ENCODE data around the gene APLP2.
A peak's percentile ranks its signal among the peaks of the same experiment; 100 is the strongest.

The APLP2 gene

DNA sequence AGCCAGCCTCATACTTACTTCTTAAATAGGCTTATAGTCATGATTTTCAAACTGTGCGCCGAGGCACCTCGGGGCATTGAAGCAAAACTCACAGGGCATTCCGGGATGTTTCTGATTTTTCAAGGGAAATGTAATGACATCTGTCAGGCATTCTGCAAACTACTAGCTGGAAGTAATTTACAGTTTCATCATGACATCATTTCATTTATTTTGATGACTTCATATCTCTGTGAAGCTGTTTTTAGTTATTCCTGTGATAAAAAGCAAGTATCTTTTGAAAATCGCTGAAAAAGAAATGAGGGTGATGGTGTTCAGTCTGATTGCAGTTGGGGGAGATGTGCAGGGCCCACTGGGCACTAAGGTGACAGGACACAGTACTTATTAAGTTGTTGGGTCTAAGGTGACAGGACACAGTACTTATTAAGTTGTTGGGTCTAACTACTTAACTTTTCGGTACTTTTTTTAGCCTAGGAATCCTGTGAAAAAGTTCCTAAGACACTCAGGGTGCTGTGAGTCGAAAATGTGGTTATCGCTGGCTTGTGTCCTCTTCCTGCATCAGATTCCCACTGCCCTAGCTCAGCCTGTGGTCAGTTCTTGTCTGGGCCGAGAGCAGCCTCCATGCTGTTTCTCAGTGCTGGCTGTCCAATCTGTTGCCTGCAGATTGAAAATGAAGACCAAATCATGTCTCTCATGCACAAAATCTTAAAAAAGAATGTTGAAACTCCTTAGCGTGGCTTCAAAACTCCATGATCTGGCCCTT, 42.6 kb downstream of the APLP2 start:
- DNase-seq (ENCODE audit: extremely low read depth in 1 of 2, low read depth in 1 of 2) = no peak

DNA sequence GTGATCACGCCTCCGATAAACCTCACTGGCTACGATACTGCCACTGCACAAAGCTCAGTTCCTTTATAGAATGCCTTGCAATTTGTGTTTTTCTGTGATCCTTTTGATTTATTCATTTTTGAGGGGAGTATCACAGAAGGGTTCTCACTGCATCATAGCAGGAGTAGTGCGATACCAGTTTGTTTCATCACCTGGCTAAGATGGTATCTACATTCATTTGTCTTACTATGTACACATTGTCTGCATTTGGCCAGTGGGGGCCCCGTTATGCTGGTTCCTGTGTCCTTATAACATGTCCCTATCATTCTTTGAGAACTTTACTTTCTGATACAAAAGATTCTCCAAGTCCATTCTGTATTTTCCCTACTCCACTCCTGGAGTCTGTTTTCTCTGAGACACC, 44.6 kb downstream of the APLP2 start:
- DNase-seq (ENCODE audit: extremely low read depth in 1 of 2, low read depth in 1 of 2) = no peak

DNA sequence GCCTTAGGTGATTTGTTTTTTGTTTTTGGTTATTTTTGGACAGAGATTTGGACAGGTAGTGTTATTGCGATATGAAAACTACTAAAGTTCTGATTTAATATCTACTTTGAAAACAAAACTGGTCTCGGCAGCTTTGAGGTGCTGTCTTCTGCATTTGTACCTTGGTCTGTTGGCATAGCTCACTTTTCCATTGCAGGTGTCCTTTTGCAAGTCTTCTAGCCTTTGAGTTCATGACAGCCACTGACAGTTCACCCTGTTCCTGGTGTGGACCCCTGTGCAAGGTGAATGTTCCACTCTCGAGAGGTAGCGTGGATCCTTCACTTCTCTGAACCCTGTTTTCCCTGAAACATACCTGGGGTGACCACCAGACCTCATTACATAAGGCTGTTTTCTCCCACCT, 45.0 kb downstream of the APLP2 start:
- DNase-seq (ENCODE audit: extremely low read depth in 1 of 2, low read depth in 1 of 2) = no peak

DNA sequence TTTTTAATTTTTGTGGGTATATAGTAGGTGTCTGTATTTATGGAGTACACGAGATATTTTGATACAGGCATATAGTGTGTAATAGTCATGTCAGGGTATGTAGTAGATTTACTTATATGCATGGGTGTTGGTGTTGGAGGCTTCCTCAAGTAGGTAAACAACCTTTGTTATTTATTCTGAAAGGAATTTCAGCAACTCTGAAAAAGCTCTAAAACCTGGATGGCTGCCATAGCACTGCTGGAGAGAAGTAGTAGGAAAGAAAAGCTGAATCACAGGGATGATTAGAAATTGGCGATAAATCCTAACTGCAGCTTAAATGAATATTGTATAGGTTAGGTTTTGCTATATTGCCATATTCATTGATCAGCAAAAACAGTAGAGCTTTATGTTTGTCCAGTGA, 45.5 kb downstream of the APLP2 start:
- DNase-seq (ENCODE audit: extremely low read depth in 1 of 2, low read depth in 1 of 2) = no peak

DNA sequence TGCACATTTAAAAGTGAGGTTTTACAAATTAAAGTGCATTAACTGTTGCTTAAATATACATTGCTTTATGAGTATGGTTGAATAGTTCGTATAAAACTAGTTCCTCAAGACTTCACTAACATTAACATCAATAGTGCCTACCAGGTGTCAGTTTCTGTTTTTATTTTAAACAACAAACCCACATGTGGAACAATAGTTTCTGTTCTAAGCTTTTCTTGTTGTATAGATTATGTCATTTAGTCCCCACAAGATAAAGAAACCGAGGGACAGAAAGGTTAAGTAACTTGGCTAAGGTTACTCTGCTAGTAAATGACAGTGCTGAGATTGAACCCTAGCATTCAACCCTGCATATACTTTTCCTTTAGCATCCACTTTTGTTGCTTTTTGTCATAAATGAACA, 48.5 kb downstream of the APLP2 start:
- no peak for DNase-seq (ENCODE audit: extremely low read depth in 1 of 2, low read depth in 1 of 2)

DNA sequence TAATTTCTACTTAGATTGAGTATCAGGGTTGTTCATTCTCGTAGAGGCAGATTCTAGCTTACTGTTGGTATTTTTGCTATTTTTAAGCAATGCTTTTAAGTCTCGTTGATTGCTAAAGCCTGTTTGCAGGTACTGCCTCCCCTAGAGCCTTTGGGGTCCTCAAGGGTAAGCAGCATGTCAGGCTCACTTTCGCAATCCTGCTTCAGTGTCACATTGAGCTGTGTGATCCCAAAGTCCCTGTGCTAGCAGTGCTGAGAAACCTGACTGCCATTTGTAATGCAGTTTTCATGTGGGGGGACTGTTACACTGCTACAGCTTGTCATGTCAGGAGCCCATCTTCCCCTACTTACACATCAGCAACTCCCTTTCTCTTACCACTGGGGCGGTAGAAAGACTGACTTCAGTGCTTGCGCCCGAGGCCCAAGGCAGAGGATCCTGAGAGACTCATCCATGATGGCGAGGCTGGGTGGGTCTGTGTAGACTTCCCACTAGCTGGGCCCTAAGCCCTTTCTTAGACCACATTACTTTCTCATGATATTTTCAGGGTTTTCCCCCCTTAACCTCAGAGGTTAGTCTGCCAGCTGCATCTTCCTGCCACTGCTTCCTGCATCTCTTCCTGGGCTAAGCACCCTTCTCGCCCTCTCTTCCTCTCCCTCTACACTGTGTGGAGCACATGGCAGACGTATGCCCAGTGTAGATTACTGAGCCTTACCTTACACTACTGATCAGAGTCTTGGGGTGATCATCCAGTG, 49.1 kb downstream of the APLP2 start:
- no peak for DNase-seq (ENCODE audit: extremely low read depth in 1 of 2, low read depth in 1 of 2)

DNA sequence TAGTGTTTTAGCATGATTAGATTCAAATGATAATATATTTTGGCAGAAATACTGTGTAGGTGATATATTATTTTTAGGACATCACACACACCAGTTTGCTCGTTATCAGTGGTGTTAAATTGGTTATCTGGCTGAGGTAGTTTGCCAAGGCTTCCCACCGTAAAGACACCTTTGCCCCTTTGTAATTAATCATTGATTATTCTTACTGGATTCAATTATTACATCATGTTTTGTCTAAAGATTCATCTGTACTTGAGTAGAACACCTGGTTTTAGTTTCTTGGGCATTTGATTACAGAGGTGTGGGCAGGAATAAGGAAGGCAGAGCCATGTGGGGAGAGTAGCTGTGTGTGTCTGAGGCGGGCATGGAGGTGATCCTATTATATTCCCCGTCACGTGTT, 50.4 kb downstream of the APLP2 start:
- DNase-seq (ENCODE audit: extremely low read depth in 1 of 2, low read depth in 1 of 2) = no peak

DNA sequence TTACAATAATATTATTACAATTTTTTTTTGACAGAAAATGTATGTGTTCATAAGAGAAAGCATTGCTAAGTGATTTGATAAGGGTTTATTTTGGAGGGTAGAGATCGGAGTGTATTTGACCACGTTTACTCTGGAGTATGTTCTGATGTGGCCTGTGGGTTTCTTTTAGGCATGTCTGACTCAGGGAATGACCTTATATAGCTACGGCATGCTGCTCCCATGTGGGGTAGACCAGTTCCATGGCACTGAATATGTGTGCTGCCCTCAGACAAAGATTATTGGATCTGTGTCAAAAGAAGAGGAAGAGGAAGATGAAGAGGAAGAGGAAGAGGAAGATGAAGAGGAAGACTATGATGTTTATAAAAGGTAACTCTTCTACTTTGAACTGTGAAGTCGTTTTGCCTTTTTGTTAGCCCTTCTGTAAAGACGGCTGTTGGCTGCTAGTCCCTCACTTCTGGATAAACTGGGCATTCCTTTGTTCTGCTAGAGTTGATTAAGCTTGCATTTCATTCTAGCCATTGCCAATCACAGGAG, 51.8 kb downstream of the APLP2 start:
- DNase-seq (ENCODE audit: extremely low read depth in 1 of 2, low read depth in 1 of 2) = no peak

DNA sequence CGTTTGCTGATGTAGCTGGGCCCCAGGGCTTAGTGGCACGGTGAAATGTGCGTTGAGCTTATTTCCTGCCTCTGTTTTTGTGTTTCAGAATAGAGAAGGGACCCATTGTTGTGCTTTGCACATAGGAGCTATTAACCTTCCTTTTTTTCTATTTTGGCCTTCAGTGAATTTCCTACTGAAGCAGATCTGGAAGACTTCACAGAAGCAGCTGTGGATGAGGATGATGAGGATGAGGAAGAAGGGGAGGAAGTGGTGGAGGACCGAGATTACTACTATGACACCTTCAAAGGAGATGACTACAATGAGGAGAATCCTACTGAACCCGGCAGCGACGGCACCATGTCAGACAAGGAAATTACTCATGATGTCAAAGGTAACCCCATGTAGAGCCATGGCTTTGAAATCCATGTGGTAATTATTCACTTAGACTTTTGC, 52.5 kb downstream of the APLP2 start:
- no peak for DNase-seq (ENCODE audit: extremely low read depth in 1 of 2, low read depth in 1 of 2)

DNA sequence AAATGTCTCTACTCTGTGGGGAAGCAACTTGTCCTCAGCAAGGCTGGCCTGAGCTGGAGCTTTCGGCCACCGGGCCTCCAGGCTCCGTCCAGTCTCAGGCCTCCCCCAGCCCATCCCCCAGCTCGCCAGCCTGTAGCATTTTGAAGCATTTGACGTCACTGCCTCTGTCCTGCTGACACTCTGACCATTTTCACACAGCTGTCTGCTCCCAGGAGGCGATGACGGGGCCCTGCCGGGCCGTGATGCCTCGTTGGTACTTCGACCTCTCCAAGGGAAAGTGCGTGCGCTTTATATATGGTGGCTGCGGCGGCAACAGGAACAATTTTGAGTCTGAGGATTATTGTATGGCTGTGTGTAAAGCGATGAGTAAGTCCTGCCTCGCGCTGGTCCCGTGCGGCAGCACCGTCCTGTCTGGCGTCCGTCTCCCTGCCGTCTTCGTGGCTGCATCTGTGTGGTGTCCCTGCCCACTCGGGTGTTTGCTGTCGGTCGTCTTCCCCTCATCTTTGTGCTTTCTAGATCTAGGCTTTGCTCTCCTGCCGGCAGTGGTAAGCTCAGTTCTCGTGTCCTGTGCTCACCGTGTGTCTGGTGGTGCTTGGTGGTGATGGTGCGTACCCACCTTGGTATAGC, 53.8 kb downstream of the APLP2 start:
- DNase-seq (ENCODE audit: extremely low read depth in 1 of 2, low read depth in 1 of 2) = no peak

DNA sequence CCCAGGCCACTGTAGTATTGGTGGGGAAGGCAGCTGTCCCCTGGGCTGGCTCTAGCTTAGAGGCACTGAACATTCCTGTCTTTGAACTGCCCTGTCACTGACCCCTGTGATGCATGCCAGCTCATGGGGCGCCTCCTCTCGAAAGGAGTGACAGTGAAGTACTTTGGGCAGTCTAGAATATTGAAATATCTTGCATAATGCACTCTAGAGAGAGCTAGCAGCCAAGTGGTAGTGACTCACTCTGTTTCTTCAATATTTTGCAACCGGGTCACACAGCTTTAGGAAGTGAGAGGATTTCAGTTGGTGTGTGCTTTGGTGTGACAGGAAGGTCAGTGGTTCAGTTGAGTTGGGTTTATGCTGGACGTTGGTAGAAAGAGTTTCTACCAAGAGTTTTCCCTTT, 54.4 kb downstream of the APLP2 start:
- no peak for DNase-seq (ENCODE audit: extremely low read depth in 1 of 2, low read depth in 1 of 2)

DNA sequence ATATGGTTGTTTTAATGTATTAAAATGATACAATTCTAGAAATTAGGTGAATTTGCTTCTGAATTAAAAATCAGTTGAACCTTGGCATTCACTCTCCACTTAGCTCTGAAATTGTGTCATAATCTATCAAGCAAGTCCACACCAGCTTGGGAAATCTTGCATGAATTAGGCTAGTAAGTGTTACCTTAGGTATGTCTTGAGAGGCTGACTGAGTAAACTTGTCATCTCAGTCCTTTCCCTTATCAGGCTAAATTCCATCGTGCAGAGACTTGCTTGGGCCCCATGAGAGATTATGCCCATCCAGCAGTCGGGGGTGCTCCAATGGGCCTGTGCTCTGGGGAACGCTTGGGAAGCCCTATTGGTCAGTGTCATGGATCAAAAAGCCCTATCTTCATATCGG, 55.9 kb downstream of the APLP2 start:
- no peak for DNase-seq (ENCODE audit: extremely low read depth in 1 of 2, low read depth in 1 of 2)

DNA sequence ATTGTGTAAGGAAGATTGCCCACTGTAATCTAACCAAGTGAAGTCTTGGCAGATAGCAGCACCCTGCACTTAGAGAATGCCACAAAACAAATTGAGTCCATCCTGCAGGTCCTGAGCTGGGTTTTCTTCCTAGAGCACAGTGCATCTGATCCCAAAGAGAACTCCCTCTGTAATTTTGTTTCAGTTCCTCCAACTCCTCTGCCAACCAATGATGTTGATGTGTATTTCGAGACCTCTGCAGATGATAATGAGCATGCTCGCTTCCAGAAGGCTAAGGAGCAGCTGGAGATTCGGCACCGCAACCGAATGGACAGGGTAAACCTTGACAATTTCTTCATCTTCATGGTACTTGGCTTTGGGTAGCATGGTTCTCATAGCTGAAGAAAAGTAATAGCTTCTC, 56.8 kb downstream of the APLP2 start:
- no peak for DNase-seq (ENCODE audit: extremely low read depth in 1 of 2, low read depth in 1 of 2)

DNA sequence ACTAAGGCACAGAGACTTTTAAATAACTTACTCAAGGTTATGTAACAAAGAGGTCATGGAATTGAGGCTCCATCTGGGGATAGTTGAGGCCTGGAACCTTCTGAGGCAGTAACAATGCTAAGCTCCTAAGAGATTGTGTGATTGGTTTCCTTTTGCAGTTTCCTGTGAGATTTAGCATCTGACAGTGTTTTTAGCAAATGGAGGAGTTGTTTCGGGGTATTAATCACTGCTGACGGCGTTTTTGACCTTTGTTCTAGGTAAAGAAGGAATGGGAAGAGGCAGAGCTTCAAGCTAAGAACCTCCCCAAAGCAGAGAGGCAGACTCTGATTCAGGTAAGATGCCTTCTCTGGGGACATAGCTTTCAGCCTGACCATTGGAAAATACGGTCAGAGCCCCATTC, 57.8 kb downstream of the APLP2 start:
- no peak for DNase-seq (ENCODE audit: extremely low read depth in 1 of 2, low read depth in 1 of 2)

DNA sequence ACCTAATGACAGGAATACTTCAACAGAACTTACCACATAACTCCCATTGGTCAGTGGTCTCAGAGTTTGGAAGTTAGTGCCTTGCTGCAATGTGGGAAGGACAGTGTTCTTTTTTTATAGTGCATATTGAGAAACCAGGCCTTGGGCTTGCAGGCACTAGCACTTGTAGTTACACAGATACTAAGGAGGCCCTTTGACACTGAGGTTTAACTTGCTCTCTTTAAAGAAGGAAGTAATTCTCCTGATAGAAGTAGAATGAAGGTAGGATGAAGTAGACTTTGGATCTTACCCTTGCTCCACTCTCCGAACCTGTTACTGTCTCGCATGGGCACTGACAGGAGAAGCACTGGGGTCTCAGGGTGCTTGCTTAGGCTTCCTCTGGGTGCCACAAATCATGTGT, 58.9 kb downstream of the APLP2 start:
- no peak for DNase-seq (ENCODE audit: extremely low read depth in 1 of 2, low read depth in 1 of 2)

DNA sequence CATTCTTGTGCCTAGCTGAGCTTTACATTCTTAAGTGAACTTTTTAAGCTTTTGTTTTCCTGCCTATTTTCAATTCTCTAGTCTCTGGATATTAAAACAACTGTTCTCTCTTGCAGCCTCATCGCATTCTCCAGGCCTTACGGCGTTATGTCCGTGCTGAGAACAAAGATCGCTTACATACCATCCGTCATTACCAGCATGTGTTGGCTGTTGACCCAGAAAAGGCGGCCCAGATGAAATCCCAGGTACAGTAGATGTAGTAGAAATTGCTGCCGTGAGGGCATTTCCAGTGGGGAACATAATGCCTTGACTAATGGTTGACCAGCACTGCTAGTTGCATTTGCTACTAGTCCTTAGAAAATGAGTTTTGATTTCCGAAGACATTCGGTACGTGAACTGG, 60.2 kb downstream of the APLP2 start:
- DNase-seq (ENCODE audit: extremely low read depth in 1 of 2, low read depth in 1 of 2) = no peak

DNA sequence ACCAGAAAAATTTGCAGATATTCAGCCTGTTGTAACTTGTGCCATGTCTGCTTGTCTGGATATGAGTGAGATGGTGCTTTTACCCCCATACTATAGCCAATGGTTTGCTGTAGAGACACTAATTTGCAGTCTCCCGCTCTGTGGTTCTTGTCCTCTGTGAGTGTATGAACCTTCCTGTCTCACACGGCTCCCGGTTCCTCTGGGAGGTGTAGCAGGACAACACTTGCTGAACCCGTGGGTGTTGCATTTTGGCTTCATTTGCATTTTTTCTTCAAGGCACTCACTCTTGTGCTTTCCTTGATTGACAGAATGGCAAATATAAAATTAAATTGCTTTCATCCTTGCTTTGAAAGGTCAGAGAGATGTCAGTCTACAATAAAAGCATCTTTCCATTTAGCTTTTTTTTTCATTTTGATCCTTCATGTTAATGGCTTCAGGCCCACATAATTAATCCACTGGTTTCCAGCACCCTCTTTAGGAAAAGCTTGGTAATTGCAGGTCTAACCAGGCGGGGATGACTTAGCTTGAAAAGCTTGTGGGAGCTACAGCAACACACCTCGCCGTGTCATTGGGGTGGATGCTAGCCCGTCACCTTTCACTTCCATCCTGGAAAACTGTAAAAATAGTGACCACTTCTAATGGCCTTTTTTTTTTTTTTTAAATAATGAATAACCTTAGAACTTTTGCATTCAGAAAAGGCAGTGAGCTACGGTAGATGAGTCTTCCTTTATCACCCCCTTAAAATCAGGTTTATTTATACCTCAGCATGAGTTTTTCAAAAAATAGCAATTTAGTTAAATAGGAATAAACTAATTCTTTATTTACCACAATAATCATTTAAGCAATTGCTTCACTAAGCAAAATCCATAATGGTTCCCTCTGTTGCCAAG, 62.5 kb downstream of the APLP2 start:
- DNase-seq (ENCODE audit: extremely low read depth in 1 of 2, low read depth in 1 of 2) = peak; percentile 11 to 15

DNA sequence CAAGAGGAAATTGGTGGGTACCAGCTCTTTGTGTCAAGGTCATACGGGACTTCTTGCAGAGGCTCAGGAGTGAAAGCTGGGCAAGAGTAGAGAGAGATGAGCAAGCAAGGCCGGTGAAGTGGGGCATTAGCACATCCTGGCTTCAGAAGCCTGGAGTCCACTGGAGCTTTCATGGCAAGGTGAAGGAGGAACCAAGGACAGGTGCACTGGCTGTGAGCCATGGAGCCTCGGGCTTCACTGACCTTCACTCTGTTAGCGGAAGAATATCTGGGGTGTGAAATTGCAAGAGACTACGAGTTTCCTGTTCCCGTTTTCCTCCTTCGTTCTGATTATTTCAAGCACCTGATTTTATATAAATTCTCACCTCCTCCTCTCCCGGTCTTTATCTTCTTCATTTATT, 64.0 kb downstream of the APLP2 start:
- DNase-seq (ENCODE audit: extremely low read depth in 1 of 2, low read depth in 1 of 2) = no peak

DNA sequence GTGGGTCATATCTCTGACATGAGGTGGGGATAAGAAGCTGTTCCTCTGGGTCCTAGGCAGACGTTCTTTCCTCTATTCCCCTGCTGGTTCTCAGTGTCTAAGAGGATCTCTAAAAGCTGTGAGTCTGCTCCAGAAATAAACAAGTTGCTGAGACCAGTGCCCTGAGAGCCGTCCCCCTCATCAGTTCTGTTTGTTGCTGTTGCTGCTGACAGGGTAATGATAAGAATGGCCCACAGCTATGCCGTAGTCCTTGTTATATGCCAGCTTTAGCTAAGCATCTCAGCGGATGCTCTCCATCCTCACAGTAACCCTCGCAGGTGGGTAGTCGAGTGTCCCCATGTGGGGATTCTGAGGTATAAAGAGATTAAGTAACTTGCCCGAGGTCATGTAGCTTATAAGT, 66.4 kb downstream of the APLP2 start:
- no peak for DNase-seq (ENCODE audit: extremely low read depth in 1 of 2, low read depth in 1 of 2)

DNA sequence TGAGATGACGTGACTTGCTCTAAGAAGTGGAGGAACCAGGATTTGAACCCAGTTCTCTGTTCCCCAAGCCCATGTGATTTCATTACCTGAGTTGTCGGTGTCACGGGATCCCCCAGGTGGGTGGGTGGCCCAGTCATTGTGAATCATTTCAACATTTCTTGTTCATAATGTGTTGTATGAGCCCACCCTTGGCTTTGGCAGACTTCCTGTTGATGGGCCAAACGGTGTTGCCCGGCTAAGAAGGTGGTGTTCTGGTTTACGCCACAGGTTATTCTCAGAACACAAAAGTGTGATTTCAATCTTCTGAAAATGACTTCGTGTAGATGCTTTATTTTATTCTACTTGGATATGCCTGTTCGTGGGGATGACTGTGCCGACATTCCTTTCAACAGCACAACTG, 68.3 kb downstream of the APLP2 start:
- DNase-seq (ENCODE audit: extremely low read depth in 1 of 2, low read depth in 1 of 2) = no peak

DNA sequence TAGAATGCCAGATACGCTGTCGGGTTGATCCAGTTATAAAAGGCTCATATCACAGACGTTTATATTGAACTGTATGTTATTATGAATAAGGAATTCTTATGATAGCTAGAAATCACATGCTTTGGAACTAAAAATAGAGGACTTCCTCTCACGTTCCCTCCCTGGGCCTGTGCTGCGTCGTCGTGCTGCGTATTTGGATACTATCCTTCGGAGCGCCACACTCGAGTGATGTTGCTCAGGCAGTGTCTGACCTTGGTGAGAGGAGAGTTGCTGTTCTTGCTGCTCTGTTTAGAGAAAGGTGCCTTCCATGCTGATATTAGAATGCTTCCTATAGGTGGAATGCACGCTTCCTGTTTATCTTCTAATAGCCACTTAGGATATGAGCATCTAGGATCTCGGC, 69.7 kb downstream of the APLP2 start:
- DNase-seq (ENCODE audit: extremely low read depth in 1 of 2, low read depth in 1 of 2) = no peak

Data from activated CD8-positive, alpha-beta memory T cell treated with anti-CD3 and anti-CD28 coated beads for 1 hour (primary cell).